ENCODE results near the gene CCDC91.

DNA sequence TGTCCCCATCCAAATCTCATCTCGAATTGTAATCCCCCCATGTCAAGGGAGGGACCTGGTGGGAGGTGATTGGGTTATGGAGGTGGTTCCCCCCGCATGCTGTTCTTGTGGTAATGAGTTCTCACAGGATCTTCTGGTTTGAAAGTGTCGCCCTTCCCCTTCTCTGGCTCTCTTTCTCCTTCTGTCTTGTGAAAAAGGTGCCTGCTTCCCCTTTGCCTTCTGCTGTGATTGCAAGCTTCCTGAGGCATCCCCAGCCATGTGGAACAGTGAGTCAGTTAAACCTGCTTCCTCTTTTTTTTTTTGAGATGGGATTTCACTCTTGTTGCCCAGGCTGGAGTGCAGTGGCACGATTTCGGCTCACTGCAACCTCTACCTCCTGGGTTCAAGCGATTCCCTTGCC lies 104.0 kb downstream of the CCDC91 start:
- TF ChIP-seq, protein P1, sequence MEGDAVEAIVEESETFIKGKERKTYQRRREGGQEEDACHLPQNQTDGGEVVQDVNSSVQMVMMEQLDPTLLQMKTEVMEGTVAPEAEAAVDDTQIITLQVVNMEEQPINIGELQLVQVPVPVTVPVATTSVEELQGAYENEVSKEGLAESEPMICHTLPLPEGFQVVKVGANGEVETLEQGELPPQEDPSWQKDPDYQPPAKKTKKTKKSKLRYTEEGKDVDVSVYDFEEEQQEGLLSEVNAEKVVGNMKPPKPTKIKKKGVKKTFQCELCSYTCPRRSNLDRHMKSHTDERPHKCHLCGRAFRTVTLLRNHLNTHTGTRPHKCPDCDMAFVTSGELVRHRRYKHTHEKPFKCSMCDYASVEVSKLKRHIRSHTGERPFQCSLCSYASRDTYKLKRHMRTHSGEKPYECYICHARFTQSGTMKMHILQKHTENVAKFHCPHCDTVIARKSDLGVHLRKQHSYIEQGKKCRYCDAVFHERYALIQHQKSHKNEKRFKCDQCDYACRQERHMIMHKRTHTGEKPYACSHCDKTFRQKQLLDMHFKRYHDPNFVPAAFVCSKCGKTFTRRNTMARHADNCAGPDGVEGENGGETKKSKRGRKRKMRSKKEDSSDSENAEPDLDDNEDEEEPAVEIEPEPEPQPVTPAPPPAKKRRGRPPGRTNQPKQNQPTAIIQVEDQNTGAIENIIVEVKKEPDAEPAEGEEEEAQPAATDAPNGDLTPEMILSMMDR (conservative IDR thresholded peaks at IDR 0.05; ENCODE audit: low read depth, low read length), result no peak
- TF ChIP-seq EZH2 (IDR thresholded peaks at IDR 0.05; ENCODE audit: borderline replicate concordance, low read depth, low read length, poor library complexity, severe bottlenecking), result no peak

Measured in A673 (cell line).